GM18867 (cell line): ENCODE measurements around the gene AMTN.

Source experiments
- ATAC-seq: cut with Tn5 transposase; IDR thresholded peaks from one replicate; pipeline ENCODE4 v1.9.1; 2021; ENCODE audit warnings: mild to moderate bottlenecking, moderate library complexity; ENCODE audit not compliant: unreplicated experiment

The AMTN gene

GRCh38 chr4:70559211-70559830 is 41.0 kb downstream of the AMTN start:
- ATAC-seq: peak; percentile 73

- ATAC-seq: no peak
Observed at GRCh38 chr4:70559924-70560323, 41.6 kb downstream of the AMTN start.

- no peak for ATAC-seq
Observed at GRCh38 chr4:70564033-70564432, 45.7 kb downstream of the AMTN start.

GRCh38 chr4:70570796-70571195 is 52.4 kb downstream of the AMTN start:
- ATAC-seq: no peak

- no peak for ATAC-seq
Observed at GRCh38 chr4:70571772-70572171, 53.4 kb downstream of the AMTN start.

GRCh38 chr4:70575964-70576363 is 57.6 kb downstream of the AMTN start:
- no peak for ATAC-seq

- no peak for ATAC-seq
Observed at GRCh38 chr4:70577220-70577927, 59.0 kb downstream of the AMTN start.

- ATAC-seq: no peak
Observed at GRCh38 chr4:70581980-70582379, 63.6 kb downstream of the AMTN start.
